ENCODE measurements around the gene PILRA.

DNA sequence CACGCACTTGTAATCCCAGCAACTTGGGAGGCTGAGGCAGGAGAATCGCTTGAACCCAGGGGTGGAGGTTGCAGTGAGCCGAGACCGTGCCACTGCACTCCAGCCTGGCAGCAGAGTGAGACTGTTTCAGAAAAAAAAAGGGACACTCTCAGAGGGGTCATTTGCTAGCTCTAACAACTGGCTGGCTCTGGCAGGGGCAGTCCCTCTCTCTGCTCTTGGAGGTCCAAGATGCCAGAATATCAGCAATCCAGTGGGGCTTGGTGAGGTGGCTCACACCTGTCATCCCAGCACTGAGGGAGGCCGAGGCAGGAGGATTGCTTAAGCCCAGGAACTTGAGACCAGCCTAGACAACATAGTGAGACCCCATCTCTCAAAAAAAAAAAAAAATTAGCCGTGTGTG, 2.5 kb upstream of the PILRA start:
- TF ChIP-seq, protein P1, sequence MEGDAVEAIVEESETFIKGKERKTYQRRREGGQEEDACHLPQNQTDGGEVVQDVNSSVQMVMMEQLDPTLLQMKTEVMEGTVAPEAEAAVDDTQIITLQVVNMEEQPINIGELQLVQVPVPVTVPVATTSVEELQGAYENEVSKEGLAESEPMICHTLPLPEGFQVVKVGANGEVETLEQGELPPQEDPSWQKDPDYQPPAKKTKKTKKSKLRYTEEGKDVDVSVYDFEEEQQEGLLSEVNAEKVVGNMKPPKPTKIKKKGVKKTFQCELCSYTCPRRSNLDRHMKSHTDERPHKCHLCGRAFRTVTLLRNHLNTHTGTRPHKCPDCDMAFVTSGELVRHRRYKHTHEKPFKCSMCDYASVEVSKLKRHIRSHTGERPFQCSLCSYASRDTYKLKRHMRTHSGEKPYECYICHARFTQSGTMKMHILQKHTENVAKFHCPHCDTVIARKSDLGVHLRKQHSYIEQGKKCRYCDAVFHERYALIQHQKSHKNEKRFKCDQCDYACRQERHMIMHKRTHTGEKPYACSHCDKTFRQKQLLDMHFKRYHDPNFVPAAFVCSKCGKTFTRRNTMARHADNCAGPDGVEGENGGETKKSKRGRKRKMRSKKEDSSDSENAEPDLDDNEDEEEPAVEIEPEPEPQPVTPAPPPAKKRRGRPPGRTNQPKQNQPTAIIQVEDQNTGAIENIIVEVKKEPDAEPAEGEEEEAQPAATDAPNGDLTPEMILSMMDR (conservative IDR thresholded peaks at IDR 0.05; ENCODE audit: low read depth in 2 of 2): no peak
- TF ChIP-seq, protein P2, sequence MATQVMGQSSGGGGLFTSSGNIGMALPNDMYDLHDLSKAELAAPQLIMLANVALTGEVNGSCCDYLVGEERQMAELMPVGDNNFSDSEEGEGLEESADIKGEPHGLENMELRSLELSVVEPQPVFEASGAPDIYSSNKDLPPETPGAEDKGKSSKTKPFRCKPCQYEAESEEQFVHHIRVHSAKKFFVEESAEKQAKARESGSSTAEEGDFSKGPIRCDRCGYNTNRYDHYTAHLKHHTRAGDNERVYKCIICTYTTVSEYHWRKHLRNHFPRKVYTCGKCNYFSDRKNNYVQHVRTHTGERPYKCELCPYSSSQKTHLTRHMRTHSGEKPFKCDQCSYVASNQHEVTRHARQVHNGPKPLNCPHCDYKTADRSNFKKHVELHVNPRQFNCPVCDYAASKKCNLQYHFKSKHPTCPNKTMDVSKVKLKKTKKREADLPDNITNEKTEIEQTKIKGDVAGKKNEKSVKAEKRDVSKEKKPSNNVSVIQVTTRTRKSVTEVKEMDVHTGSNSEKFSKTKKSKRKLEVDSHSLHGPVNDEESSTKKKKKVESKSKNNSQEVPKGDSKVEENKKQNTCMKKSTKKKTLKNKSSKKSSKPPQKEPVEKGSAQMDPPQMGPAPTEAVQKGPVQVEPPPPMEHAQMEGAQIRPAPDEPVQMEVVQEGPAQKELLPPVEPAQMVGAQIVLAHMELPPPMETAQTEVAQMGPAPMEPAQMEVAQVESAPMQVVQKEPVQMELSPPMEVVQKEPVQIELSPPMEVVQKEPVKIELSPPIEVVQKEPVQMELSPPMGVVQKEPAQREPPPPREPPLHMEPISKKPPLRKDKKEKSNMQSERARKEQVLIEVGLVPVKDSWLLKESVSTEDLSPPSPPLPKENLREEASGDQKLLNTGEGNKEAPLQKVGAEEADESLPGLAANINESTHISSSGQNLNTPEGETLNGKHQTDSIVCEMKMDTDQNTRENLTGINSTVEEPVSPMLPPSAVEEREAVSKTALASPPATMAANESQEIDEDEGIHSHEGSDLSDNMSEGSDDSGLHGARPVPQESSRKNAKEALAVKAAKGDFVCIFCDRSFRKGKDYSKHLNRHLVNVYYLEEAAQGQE (IDR thresholded peaks at IDR 0.05; ENCODE audit: unreplicated experiment): no peak
- TF ChIP-seq EZH2 (IDR thresholded peaks at IDR 0.05; ENCODE audit: low read depth, unreplicated experiment): no peak
